ENCODE measurements around the gene RFC4.

Gene RFC4

DNA sequence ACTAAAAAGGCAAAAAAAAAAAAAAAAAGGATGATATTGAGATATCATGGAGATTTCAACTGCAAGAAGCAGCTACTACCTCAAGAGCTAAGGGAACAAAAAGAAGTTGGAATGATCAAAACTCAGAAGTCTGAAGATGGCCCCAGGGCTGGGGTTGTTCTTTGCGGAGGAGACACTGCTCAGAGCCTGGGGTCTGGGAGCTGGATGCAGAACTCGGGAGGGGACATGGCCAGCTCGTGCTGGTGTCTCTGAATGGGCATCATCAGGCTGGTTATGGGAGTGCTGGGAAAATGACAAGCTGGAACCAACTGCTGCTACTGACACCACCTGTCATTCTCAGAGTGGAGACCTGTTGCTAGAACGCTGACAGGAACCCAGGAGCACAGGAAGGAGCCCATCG is 22.1 kb upstream of the RFC4 start:
- TF ChIP-seq, protein P1, sequence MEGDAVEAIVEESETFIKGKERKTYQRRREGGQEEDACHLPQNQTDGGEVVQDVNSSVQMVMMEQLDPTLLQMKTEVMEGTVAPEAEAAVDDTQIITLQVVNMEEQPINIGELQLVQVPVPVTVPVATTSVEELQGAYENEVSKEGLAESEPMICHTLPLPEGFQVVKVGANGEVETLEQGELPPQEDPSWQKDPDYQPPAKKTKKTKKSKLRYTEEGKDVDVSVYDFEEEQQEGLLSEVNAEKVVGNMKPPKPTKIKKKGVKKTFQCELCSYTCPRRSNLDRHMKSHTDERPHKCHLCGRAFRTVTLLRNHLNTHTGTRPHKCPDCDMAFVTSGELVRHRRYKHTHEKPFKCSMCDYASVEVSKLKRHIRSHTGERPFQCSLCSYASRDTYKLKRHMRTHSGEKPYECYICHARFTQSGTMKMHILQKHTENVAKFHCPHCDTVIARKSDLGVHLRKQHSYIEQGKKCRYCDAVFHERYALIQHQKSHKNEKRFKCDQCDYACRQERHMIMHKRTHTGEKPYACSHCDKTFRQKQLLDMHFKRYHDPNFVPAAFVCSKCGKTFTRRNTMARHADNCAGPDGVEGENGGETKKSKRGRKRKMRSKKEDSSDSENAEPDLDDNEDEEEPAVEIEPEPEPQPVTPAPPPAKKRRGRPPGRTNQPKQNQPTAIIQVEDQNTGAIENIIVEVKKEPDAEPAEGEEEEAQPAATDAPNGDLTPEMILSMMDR (IDR thresholded peaks at IDR 0.05) = no peak

DNA sequence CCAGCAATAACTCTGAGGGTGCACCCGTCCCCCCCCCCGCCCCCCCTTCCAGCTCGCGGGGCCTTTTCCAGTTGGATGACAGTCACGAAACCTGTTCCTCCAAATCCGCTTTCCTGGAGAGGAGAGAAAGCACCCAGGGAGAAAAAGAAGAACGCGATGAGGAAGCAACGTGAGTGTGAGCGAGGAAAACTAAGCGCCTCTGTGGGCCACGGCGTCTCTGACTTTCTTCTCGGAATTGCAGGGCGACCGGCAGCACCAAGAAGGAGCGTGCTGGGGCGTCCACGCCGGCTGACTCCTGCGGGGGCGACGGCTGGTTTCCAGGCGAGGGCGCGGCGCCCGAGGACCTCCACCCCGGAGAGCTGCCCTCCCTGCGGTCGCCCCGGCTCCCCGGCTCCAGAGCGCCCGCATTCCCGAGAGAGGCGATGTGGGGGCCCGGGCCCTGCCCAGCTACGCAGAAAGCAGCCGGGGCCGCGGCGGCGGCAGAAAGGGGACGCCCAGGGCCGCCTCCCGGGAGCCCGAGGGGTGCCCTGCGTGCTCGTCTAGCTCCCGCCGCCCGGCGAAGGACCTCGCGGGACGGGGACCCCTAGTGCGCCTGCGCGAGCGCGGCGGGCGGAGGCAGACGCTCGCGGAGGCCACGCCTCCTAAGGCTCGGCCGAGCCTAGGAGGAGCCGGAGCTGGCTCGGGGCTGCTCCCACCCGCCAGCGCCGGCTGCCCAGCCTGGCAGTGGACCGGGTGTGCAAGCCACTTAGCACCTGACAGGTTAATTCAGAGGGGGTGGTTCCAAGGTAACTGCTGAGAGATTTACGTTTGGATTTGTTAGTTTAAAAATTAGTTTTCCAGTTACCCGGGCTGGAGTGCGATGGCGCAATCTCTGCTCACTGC is 20.9 kb upstream of the RFC4 start:
- TF ChIP-seq, protein P1 (IDR thresholded peaks at IDR 0.05) = no peak

DNA sequence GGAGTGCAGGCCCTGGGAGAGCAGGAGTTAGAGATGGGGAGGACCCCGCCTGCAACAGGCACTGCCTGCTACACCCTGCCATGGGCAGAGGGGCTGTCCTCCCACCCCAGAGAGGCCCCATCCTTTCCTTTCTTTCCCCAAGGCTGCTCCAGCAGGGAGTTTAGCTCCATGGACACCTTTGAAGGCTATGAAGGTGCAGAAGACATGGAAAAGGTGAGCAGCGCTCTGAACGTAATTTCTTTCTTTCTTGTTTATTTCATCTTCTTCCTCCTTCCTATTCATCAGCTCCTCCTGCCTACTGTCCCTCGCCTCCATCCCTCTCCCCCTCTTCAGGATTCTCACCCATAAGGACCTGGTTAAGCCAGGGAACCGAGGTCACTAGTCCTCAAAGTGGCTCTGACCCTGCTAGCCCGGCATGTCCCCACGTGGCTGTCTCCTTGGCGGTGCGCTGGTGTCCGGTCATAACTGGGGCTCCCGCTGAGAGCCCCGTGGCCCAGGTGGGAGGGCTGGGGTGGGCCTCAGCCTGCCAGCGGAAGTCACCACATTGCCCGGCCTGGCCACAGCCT is 20.2 kb upstream of the RFC4 start:
- TF ChIP-seq, protein P1 (IDR thresholded peaks at IDR 0.05) = no peak

DNA sequence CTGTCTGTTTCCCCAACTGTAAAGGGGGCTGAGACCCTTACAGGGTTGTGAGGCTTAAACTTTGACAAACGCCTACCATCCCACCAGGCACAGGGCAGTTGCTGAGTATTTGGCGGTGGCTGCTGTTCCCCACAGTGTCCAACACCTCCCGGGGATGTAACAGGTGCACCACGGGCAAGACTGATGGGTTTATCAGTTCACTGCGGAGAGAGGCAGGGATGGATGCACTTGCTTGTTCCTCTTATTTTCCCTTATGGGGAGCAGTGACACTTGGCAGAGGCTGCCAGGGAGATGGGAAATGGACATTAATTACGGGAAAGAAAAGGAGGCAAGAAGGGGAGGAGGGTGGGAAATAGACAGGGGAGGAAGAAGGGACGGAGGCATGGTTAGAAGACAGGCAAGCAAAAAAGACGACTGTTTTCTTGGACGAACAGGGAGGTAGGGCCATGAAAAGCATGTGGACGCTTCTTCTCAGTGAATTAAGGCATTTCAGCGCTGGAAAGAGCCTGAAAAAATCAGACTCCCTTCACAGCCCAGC is 19.7 kb upstream of the RFC4 start:
- TF ChIP-seq, protein P1 (IDR thresholded peaks at IDR 0.05) = no peak

DNA sequence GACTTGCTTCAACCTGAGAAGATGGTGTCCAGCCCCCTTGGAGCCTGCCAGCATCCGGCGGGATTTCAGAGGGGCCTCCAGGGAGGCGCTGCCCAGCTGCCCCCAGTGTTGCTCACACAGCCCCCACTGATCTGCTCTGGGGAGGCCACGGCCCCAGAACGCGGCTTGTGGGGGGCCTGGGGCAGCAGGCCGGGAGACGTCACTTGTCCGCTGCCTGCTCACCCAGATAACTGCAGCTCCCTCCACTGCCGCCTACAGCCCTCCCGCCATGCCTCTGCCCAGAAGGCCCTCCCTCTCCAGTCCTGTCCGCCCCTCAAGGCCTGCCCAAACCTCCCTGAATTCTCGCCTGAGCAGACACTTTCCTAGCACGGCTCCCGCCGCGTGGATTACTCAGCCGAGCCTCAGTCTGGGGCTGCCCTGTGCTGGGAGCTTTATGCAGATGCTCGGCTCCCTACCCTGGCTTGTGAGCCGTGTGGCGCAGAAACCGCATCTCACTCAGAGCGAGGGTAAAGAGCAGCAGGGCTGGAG is 19.1 kb upstream of the RFC4 start:
- TF ChIP-seq, protein P1 (IDR thresholded peaks at IDR 0.05) = no peak

DNA sequence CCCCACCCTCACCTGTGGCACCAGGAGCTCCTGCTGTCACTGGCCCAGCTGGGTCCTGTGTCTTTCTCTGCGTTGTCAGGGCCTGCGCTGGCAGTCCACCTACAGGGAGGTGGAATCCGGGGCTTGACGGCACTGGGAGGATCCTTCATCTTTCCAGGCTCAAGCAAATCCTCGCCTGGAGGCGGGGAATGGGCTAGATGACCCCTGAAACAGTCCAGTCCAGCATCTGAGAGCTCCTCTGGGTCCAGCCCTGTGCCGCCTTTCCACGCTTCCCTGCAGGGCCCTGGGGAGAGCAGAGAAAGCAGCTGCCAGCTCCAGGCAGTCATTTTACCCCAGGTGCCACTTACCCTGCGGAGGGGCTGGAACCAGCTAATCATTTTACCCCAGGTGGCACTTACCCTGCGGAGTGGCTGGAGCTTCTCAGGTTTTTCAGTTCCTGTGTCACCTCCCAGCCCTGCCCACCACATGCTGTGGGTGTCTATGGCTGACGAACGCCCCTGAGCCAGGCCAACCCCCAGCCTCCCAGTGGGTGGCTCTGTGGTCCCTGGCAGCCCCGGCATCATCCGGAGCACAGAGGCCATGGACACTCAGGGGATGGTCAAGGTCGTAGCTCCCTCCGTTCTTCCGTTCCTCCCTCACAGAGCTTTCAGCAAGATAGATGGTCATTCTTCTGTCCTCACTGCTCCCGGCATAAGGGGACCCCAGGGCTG is 18.3 kb upstream of the RFC4 start:
- TF ChIP-seq, protein P1 (IDR thresholded peaks at IDR 0.05) = no peak

DNA sequence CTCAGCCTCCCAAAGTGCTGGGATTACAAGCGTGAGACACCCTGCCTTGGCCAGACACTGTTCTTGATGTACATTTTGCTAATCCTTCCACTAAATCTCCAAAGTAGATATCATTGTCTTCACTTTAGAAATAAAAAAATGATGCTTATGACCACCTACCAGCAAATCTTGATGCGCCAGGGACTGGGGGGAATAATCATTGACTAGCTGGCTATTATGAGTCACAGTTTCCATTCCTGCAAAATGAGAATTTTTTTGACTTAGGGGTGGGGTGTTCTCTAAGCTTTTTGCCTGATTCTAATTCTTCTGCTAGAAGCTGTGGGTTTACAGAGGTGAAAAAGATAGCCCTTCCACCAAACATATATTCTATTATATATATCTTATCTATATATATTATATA is 17.1 kb upstream of the RFC4 start:
- TF ChIP-seq, protein P1 (IDR thresholded peaks at IDR 0.05) = no peak

All from LNCAP (cell line).